ENCODE results near the gene FER. TPM values are rescaled to one million over a fixed set of nuclear protein-coding genes. Genes with fewer than 3 reads are reported as not detected.

Gene FER
- total RNA-seq, 1 donor, result 36.6 TPM

- TF ChIP-seq CTCF (IDR thresholded peaks at IDR 0.05; ENCODE audit: extremely low read depth, low read depth, low read length), result no peak
- no peaks in the 10 kb centered on the region for H3K79me2 ChIP-seq (ENCODE audit: insufficient read depth, low read length)
- H3K4me1 ChIP-seq (ENCODE audit: insufficient read depth, low read length), result no peaks in the 10 kb centered on the region
- no peak overlapping the region for H3K4me2 ChIP-seq (ENCODE audit: insufficient read depth, low read length)
- H3K27me3 ChIP-seq (ENCODE audit: insufficient read depth, low read length), result peaks cover 5% of the 10 kb centered on the region
- H3K27ac ChIP-seq (ENCODE audit: low read depth, low read length), result no peak overlapping the region
- H3K9me3 ChIP-seq (ENCODE audit: low read depth, low read length), result no peaks in the 10 kb centered on the region
- H3K4me3 ChIP-seq (ENCODE audit: insufficient read depth, low read length), result no peak overlapping the region
- H3K36me3 ChIP-seq (ENCODE audit: insufficient read depth, low read length), result no peaks in the 10 kb centered on the region
- no peak for DNase-seq (ENCODE audit: insufficient read length, low spot score, missing footprints)
- no peak overlapping the region for H2AFZ ChIP-seq (ENCODE audit: low read length)
- no peaks in the 10 kb centered on the region for H4K20me1 ChIP-seq (ENCODE audit: insufficient read depth, low read length)
These were observed 478.3 kb downstream of the FER start for GRCh38 chr5:109225716-109226625.

- H3K27ac ChIP-seq (ENCODE audit: low read depth, low read length), result no peak overlapping the region
- TF ChIP-seq CTCF (IDR thresholded peaks at IDR 0.05; ENCODE audit: extremely low read depth, low read depth, low read length), result no peak
- H3K4me2 ChIP-seq (ENCODE audit: insufficient read depth, low read length), result no peak overlapping the region
- H3K27me3 ChIP-seq (ENCODE audit: insufficient read depth, low read length), result peaks cover 5% of the 10 kb centered on the region
- H2AFZ ChIP-seq (ENCODE audit: low read length), result no peak overlapping the region
- no peak for DNase-seq (ENCODE audit: insufficient read length, low spot score, missing footprints)
- no peaks in the 10 kb centered on the region for H4K20me1 ChIP-seq (ENCODE audit: insufficient read depth, low read length)
- H3K4me1 ChIP-seq (ENCODE audit: insufficient read depth, low read length), result no peaks in the 10 kb centered on the region
- no peaks in the 10 kb centered on the region for H3K9me3 ChIP-seq (ENCODE audit: low read depth, low read length)
- no peak overlapping the region for H3K4me3 ChIP-seq (ENCODE audit: insufficient read depth, low read length)
- H3K36me3 ChIP-seq (ENCODE audit: insufficient read depth, low read length), result no peaks in the 10 kb centered on the region
- H3K79me2 ChIP-seq (ENCODE audit: insufficient read depth, low read length), result no peaks in the 10 kb centered on the region
These were observed 482.7 kb downstream of the FER start for GRCh38 chr5:109230369-109230768.

- Histone ChIP-seq H3K79me2 (ENCODE audit: insufficient read depth, low read length) (no peaks in the 10 kb centered on the region), H3K9me3 (ENCODE audit: low read depth, low read length) (no peaks in the 10 kb centered on the region), H4K20me1 (ENCODE audit: insufficient read depth, low read length) (no peaks in the 10 kb centered on the region), H3K36me3 (ENCODE audit: insufficient read depth, low read length) (no peaks in the 10 kb centered on the region), H3K4me1 (ENCODE audit: insufficient read depth, low read length) (no peaks in the 10 kb centered on the region), H3K4me2 (ENCODE audit: insufficient read depth, low read length) (no peak overlapping the region), H3K27me3 (ENCODE audit: insufficient read depth, low read length) (peaks cover 5% of the 10 kb centered on the region), H2AFZ (ENCODE audit: low read length) (no peak overlapping the region), H3K27ac (ENCODE audit: low read depth, low read length) (no peak overlapping the region), H3K4me3 (ENCODE audit: insufficient read depth, low read length) (no peak overlapping the region)
- TF ChIP-seq CTCF (IDR thresholded peaks at IDR 0.05; ENCODE audit: extremely low read depth, low read depth, low read length), result no peak
- DNase-seq (ENCODE audit: insufficient read length, low spot score, missing footprints), result no peak
These were observed 483.6 kb downstream of the FER start for GRCh38 chr5:109231331-109231730.

GRCh38 chr5:109234381-109234780 lies 486.7 kb downstream of the FER start:
- Histone ChIP-seq H2AFZ (ENCODE audit: low read length) (no peak overlapping the region), H3K4me3 (ENCODE audit: insufficient read depth, low read length) (no peak overlapping the region), H3K4me2 (ENCODE audit: insufficient read depth, low read length) (no peak overlapping the region), H3K27ac (ENCODE audit: low read depth, low read length) (no peak overlapping the region), H3K27me3 (ENCODE audit: insufficient read depth, low read length) (peaks cover 5% of the 10 kb centered on the region), H3K9me3 (ENCODE audit: low read depth, low read length) (no peaks in the 10 kb centered on the region), H3K36me3 (ENCODE audit: insufficient read depth, low read length) (no peaks in the 10 kb centered on the region), H3K4me1 (ENCODE audit: insufficient read depth, low read length) (no peaks in the 10 kb centered on the region), H4K20me1 (ENCODE audit: insufficient read depth, low read length) (no peaks in the 10 kb centered on the region), H3K79me2 (ENCODE audit: insufficient read depth, low read length) (no peaks in the 10 kb centered on the region)
- no peak for DNase-seq (ENCODE audit: insufficient read length, low spot score, missing footprints)
- no peak for TF ChIP-seq CTCF (IDR thresholded peaks at IDR 0.05; ENCODE audit: extremely low read depth, low read depth, low read length)
